Kidney glomerular epithelial cell (primary cell): ENCODE data around the gene PGAP3.
A peak's percentile ranks its signal among the peaks of the same experiment; 100 is the strongest.

ENCODE experiments used
- DNase-seq: peaks from one replicate; lab custom pipeline; 2025; lab: John Stamatoyannopoulos, UW

Gene PGAP3

GRCh38 chr17:39621523-39622379, 66.1 kb downstream of the PGAP3 start:
- DNase-seq: peak; percentile 56
